WTC11 (cell line): Measurements from ENCODE around the gene CFAP20DC.

Source experiments
- ATF3 ChIP-seq: sonication (generic); formaldehyde crosslinking; conservative IDR thresholded peaks from 2 replicates; pipeline ENCODE4 v1.8.1; 2022; ENCODE audit warnings: mild to moderate bottlenecking, missing genetic modification reagents
- CREB1 ChIP-seq: sonication (generic); formaldehyde crosslinking; IDR thresholded peaks from 2 replicates; pipeline ENCODE4 v1.8.0; 2023; ENCODE audit warnings: mild to moderate bottlenecking, missing genetic modification reagents
- CTCF ChIP-seq: fragments of 200-600 bp; IDR thresholded peaks from 2 replicates; pipeline ENCODE4 v1.8.0; 2022; ENCODE audit warnings: antibody characterized with exemption
- FOXJ3 ChIP-seq: sonication (generic); formaldehyde crosslinking; IDR thresholded peaks from 2 replicates; pipeline ENCODE4 v1.9.0; 2021; ENCODE audit warnings: missing genetic modification reagents, mild to moderate bottlenecking, borderline replicate concordance
- FOXP4 ChIP-seq: sonication (generic); formaldehyde crosslinking; IDR thresholded peaks from 2 replicates; pipeline ENCODE4 v1.8.0; 2022; ENCODE audit warnings: mild to moderate bottlenecking, missing genetic modification reagents
- IRF1 ChIP-seq: sonication (generic); formaldehyde crosslinking; IDR thresholded peaks from 2 replicates; pipeline ENCODE4 v1.8.0; 2023; ENCODE audit warnings: missing genetic modification reagents
- MAX ChIP-seq: sonication (generic); formaldehyde crosslinking; IDR thresholded peaks from 2 replicates; pipeline ENCODE4 v1.8.0; 2022; ENCODE audit warnings: mild to moderate bottlenecking, missing genetic modification reagents
- SMAD4 ChIP-seq: sonication (generic); formaldehyde crosslinking; IDR thresholded peaks from 2 replicates; pipeline ENCODE4 v1.8.0; 2022; ENCODE audit warnings: mild to moderate bottlenecking, missing genetic modification reagents
- USF2 ChIP-seq: sonication (generic); formaldehyde crosslinking; IDR thresholded peaks from 2 replicates; pipeline ENCODE4 v1.8.1; 2023; ENCODE audit warnings: mild to moderate bottlenecking, missing genetic modification reagents, moderate library complexity

GRCh38 chr3:59023612-59024011 lies 26.2 kb downstream of the CFAP20DC start:
- no peak for TF ChIP-seq CTCF
- TF ChIP-seq ATF3: no peak
- no peak for TF ChIP-seq SMAD4 (CRISPR knock-in tag)
- TF ChIP-seq IRF1: no peak
- no peak for TF ChIP-seq CREB1 (CRISPR knock-in tag)
- no peak for TF ChIP-seq FOXJ3 (CRISPR knock-in tag)
- no peak for TF ChIP-seq MAX (CRISPR knock-in tag)
- TF ChIP-seq USF2 (CRISPR knock-in tag): no peak
- no peak for TF ChIP-seq FOXP4
